PC-3 (cell line): ENCODE data around the gene GPR68. TPM values are rescaled to one million over a fixed set of nuclear protein-coding genes. Genes with fewer than 3 reads are reported as not detected.

ENCODE experiments used
- ATAC-seq: fragments of 200-7000 bp; cut with Tn5 transposase; 2 replicates; pipeline ENCODE4 v1.9.1; 2020; ENCODE audit warnings: mild to moderate bottlenecking, moderate library complexity
- BruUV-seq: library from RNA; stranded (reverse); fragments of 400-500 nt; replicated peaks from 2 replicates; lab custom pipeline; 2021; lab: Mats Ljungman, UMichigan
- CTCF ChIA-PET: fragments of 300-600 bp; sonication (Branson Sonifier 250); formaldehyde crosslinking; loops from one replicate; lab custom pipeline; 2022; ENCODE audit warnings: antibody characterized with exemption; lab: Charles Lee
- POLR2A ChIA-PET: fragments of 300-600 bp; sonication (Branson Sonifier 250); formaldehyde crosslinking; loops from one replicate; lab custom pipeline; 2022; ENCODE audit warnings: antibody characterized with exemption; ENCODE audit not compliant: unreplicated experiment; lab: Charles Lee
- DNase-seq: peaks from one replicate; pipeline ENCODE4 v3.0.0-alpha.2; 2015
- H2AFZ ChIP-seq: fragments of 300-600 bp; sonication (generic); 2 replicates; pipeline ENCODE4 v1.6.0; 2016; ENCODE audit warnings: antibody characterized with exemption, low read length
- H3F3A ChIP-seq: fragments of 300-600 bp; sonication (generic); one replicate; pipeline ENCODE4 v1.6.0; 2017; ENCODE audit warnings: antibody characterized with exemption, low read length, control low read depth, mild to moderate bottlenecking; ENCODE audit not compliant: unreplicated experiment
- H3K27ac ChIP-seq: fragments of 300-600 bp; sonication (generic); 2 replicates; pipeline ENCODE4 v1.5.1; 2016; ENCODE audit warnings: mild to moderate bottlenecking, low read length
- H3K27me3 ChIP-seq: fragments of 300-600 bp; sonication (generic); 2 replicates; pipeline ENCODE4 v1.6.1; 2016; ENCODE audit warnings: low read length, mixed read lengths
- H3K36me3 ChIP-seq: fragments of 300-600 bp; sonication (generic); 2 replicates; pipeline ENCODE4 v1.6.1; 2016; ENCODE audit warnings: low read depth, mixed run types, low read length, mixed read lengths
- H3K4me1 ChIP-seq: fragments of 300-600 bp; sonication (generic); 2 replicates; pipeline ENCODE4 v1.5.1; 2016; ENCODE audit warnings: low read length; ENCODE audit not compliant: insufficient read depth
- H3K4me2 ChIP-seq: fragments of 300-600 bp; sonication (generic); 2 replicates; pipeline ENCODE4 v1.6.0; 2016; ENCODE audit warnings: low read length
- H3K4me3 ChIP-seq: fragments of 300-600 bp; sonication (generic); 2 replicates; pipeline ENCODE4 v1.5.1; 2016; ENCODE audit warnings: mild to moderate bottlenecking, low read length, mixed read lengths
- H3K79me2 ChIP-seq: fragments of 300-600 bp; sonication (generic); 2 replicates; pipeline ENCODE4 v1.6.1; 2017; ENCODE audit warnings: low read length, mixed read lengths
- H3K9ac ChIP-seq: fragments of 300-600 bp; sonication (generic); 2 replicates; pipeline ENCODE4 v1.6.0; 2016; ENCODE audit warnings: mild to moderate bottlenecking, low read length
- H3K9me2 ChIP-seq: fragments of 300-600 bp; sonication (generic); replicated peaks from 2 replicates; pipeline ENCODE4 v1.6.1; 2016; ENCODE audit warnings: mixed run types, low read length, mixed read lengths
- H3K9me3 ChIP-seq: fragments of 300-600 bp; sonication (generic); 2 replicates; pipeline ENCODE4 v1.6.1; 2016; ENCODE audit warnings: low read length, mixed read lengths
- H4K20me1 ChIP-seq: fragments of 300-600 bp; sonication (generic); 2 replicates; pipeline ENCODE4 v1.6.1; 2016; ENCODE audit warnings: low read length, mixed read lengths
- EZH2 ChIP-seq: fragments of 300-600 bp; sonication (generic); IDR thresholded peaks from one replicate; pipeline ENCODE4 v1.6.1; 2017; ENCODE audit warnings: antibody characterized with exemption, mild to moderate bottlenecking, low read length; ENCODE audit not compliant: unreplicated experiment
- EZH2phosphoT487 ChIP-seq: fragments of 300-600 bp; sonication (generic); IDR thresholded peaks from 2 replicates; pipeline ENCODE4 v1.6.1; 2018; ENCODE audit warnings: mild to moderate bottlenecking, antibody characterized with exemption, low read length, borderline replicate concordance
- intact Hi-C: fragments of 100-400 bp; cut with micrococcal nuclease; formaldehyde crosslinking; loops from 2 replicates; pipeline ENCODE4 v1.9.0; 2023
- total RNA-seq: library from RNA; depleted of rRNA; stranded (reverse); fragments of >200 nt; gene quantifications from 2 replicates; pipeline ENCODE4 v1.2.3, GENCODE V29; 2014
- TF ChIP-seq, protein P1 (sequence below): fragments of 300-600 bp; sonication (generic); conservative IDR thresholded peaks from 2 replicates; pipeline ENCODE4 v1.5.1; 2017; ENCODE audit warnings: antibody characterized with exemption, low read depth, mild to moderate bottlenecking, low read length

Gene GPR68
- total RNA-seq, 1 experiment from 2014 or later, result 1.5 TPM

DNA sequence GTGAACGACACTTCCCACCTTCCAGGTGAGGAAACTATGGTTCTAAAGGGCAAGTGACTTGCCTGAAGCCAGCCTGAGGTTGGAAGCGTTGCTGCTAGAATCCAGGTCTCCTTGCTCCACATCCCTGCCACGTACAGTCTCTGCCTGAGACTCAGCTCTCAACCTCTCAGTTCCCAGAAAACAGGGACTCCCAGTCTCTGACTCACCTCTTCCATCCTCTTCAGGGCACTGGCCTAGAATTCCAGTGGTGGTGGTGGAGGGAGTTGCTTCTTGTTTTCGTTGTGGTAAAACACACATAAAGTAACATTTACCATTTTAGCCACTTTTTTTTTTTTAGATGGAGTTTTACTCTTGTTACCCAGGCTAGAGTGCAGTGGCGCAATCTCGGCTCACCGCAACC, 7.3 kb downstream of the GPR68 start:
- no peaks in the 10 kb centered on the region for H3K4me1 ChIP-seq
- no peak for ATAC-seq
- no peak overlapping the region for H3K4me3 ChIP-seq
- H4K20me1 ChIP-seq, result no peaks in the 10 kb centered on the region
- intact Hi-C loops, result no loop called here
- H3K9ac ChIP-seq, result no peak overlapping the region
- no peaks in the 10 kb centered on the region for H3F3A ChIP-seq
- ChIA-PET CTCF (no interaction called here), POLR2A (no interaction called here)
- TF ChIP-seq EZH2, result no peak
- TF ChIP-seq, protein P1, sequence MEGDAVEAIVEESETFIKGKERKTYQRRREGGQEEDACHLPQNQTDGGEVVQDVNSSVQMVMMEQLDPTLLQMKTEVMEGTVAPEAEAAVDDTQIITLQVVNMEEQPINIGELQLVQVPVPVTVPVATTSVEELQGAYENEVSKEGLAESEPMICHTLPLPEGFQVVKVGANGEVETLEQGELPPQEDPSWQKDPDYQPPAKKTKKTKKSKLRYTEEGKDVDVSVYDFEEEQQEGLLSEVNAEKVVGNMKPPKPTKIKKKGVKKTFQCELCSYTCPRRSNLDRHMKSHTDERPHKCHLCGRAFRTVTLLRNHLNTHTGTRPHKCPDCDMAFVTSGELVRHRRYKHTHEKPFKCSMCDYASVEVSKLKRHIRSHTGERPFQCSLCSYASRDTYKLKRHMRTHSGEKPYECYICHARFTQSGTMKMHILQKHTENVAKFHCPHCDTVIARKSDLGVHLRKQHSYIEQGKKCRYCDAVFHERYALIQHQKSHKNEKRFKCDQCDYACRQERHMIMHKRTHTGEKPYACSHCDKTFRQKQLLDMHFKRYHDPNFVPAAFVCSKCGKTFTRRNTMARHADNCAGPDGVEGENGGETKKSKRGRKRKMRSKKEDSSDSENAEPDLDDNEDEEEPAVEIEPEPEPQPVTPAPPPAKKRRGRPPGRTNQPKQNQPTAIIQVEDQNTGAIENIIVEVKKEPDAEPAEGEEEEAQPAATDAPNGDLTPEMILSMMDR, result no peak
- TF ChIP-seq EZH2phosphoT487, result no peak
- no peak overlapping the region for H3K4me2 ChIP-seq
- no peak for DNase-seq
- H3K27ac ChIP-seq, result no peak overlapping the region
- H2AFZ ChIP-seq, result no peak overlapping the region
- H3K79me2 ChIP-seq, result no peaks in the 10 kb centered on the region
- H3K27me3 ChIP-seq, result no peaks in the 10 kb centered on the region
- H3K36me3 ChIP-seq, result no peaks in the 10 kb centered on the region
- no peaks in the 10 kb centered on the region for H3K9me3 ChIP-seq
- no peaks in the 10 kb centered on the region for H3K9me2 ChIP-seq
- no TSS peak for BruUV-seq

DNA sequence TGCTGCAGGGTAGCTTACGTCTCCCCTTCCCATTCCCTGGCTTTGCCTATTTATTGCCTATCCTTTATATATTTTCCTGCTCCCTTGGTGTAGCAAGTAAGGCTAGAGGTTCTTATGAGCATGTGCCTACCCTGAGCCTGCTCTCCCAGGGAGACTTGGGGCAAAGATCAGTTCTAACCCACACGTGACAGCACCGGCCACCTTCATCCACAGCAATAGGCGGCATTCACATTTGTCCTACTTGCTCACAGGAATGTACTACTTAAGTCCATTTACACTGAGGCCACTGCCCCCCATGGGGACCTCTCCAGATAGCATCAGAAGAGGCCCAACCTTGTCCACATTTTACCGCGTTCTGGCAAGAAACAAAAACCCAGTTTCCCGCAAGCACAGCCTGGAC, 8.7 kb downstream of the GPR68 start:
- H3K4me1 ChIP-seq, result peaks cover 8% of the 10 kb centered on the region; the same call in 1 of the 2 replicates
- H3K9ac ChIP-seq, result no peak overlapping the region
- POLR2A ChIA-PET, result no interaction called here
- no peak for DNase-seq
- no TSS peak for BruUV-seq
- H4K20me1 ChIP-seq, result no peaks in the 10 kb centered on the region
- ATAC-seq, result no peak
- no peaks in the 10 kb centered on the region for H3K79me2 ChIP-seq
- H3K36me3 ChIP-seq, result no peaks in the 10 kb centered on the region
- CTCF ChIA-PET, result no interaction called here
- H3K27me3 ChIP-seq, result no peaks in the 10 kb centered on the region
- no peak overlapping the region for H2AFZ ChIP-seq
- H3K27ac ChIP-seq, result no peak overlapping the region
- no peaks in the 10 kb centered on the region for H3K9me3 ChIP-seq
- H3K4me3 ChIP-seq, result no peak overlapping the region
- no peaks in the 10 kb centered on the region for H3K9me2 ChIP-seq
- TF ChIP-seq EZH2phosphoT487 (no peak), EZH2 (no peak)
- TF ChIP-seq, protein P1, result no peak
- H3F3A ChIP-seq, result no peaks in the 10 kb centered on the region
- H3K4me2 ChIP-seq, result no peak overlapping the region
- intact Hi-C loops, result no loop called here

DNA sequence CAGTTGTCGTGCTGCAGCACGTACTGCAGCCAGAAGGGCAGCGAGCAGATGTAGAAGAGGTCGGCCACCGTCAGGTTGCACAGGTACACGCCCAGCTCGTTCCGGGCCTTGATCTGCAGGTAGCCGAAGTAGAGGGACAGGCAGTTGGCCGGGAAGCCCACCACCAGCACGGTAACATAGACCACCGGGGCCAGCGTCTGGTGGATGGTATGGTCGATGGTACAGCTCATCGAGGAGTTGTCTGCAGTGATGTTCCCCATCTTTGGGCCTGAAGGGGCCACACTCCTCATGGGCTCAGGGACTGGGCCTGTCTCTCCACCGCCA, 9.8 kb downstream of the GPR68 start:
- Histone ChIP-seq H3F3A (no peaks in the 10 kb centered on the region), H3K9ac (no peak overlapping the region), H3K36me3 (no peaks in the 10 kb centered on the region), H3K27me3 (no peaks in the 10 kb centered on the region), H3K4me3 (no peak overlapping the region), H3K4me2 (no peak overlapping the region), H3K79me2 (no peaks in the 10 kb centered on the region), H4K20me1 (no peaks in the 10 kb centered on the region), H3K9me2 (no peaks in the 10 kb centered on the region), H3K9me3 (no peaks in the 10 kb centered on the region), H3K4me1 (peaks cover 19% of the 10 kb centered on the region), H3K27ac (no peak overlapping the region), H2AFZ (no peak overlapping the region)
- intact Hi-C loops, result no loop called here
- DNase-seq (no peak), ATAC-seq (no peak)
- ChIA-PET CTCF (no interaction called here), POLR2A (no interaction called here)
- no TSS peak for BruUV-seq
- TF ChIP-seq EZH2 (no peak), EZH2phosphoT487 (no peak)
- TF ChIP-seq, protein P1, result no peak
